PC-3 (cell line): ENCODE results near the gene DNAL1.

Experiments used
- EZH2phosphoT487 ChIP-seq: fragments of 300-600 bp; sonication (generic); IDR thresholded peaks from 2 replicates; pipeline ENCODE4 v1.6.1; 2018; ENCODE audit warnings: mild to moderate bottlenecking, antibody characterized with exemption, low read length, borderline replicate concordance
- TF ChIP-seq, protein P1 (sequence below): fragments of 300-600 bp; sonication (generic); conservative IDR thresholded peaks from 2 replicates; pipeline ENCODE4 v1.5.1; 2017; ENCODE audit warnings: antibody characterized with exemption, low read depth, mild to moderate bottlenecking, low read length

DNA sequence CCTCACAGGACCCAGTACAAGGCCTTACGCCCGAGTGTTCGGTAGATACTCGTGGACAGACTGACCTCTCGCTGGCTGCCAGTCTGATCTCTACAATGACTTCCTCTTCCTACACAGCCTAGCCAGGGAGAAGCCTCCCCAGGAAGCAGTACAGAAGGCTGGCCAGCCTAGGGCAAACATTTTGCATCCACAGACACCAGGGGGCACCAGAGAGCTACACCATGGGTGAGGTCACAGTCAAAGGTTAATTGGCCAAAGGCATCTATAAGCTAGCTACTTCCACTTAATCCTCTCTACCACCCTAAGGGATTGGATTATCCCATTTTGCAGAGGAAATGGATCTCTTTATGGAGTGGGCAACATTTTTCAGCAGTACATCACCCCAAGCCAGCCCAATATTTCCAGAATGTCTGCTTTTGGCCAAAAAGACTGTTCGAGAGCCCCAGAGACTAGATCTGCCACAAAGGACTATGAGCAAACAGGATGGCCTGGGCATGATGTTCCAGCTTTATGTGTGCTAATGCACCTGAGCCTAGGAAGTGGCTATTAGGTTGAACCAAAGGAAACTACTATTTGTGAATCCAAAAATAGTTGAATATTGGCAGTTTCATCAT is 84.0 kb downstream of the DNAL1 start:
- TF ChIP-seq EZH2phosphoT487 = no peak
- TF ChIP-seq, protein P1, sequence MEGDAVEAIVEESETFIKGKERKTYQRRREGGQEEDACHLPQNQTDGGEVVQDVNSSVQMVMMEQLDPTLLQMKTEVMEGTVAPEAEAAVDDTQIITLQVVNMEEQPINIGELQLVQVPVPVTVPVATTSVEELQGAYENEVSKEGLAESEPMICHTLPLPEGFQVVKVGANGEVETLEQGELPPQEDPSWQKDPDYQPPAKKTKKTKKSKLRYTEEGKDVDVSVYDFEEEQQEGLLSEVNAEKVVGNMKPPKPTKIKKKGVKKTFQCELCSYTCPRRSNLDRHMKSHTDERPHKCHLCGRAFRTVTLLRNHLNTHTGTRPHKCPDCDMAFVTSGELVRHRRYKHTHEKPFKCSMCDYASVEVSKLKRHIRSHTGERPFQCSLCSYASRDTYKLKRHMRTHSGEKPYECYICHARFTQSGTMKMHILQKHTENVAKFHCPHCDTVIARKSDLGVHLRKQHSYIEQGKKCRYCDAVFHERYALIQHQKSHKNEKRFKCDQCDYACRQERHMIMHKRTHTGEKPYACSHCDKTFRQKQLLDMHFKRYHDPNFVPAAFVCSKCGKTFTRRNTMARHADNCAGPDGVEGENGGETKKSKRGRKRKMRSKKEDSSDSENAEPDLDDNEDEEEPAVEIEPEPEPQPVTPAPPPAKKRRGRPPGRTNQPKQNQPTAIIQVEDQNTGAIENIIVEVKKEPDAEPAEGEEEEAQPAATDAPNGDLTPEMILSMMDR = peak; percentile 94
